Activated CD8-positive, alpha-beta memory T cell treated with anti-CD3 and anti-CD28 coated beads, Interleukin-2, amount 50 U/mL, for 24 hours (primary cell): ENCODE results near the gene MYH7.

ENCODE experiments used
- DNase-seq: peaks from one replicate; pipeline ENCODE4 v3.0.0-alpha.2; 2020; ENCODE audit errors: extremely low read depth

The MYH7 gene

DNA sequence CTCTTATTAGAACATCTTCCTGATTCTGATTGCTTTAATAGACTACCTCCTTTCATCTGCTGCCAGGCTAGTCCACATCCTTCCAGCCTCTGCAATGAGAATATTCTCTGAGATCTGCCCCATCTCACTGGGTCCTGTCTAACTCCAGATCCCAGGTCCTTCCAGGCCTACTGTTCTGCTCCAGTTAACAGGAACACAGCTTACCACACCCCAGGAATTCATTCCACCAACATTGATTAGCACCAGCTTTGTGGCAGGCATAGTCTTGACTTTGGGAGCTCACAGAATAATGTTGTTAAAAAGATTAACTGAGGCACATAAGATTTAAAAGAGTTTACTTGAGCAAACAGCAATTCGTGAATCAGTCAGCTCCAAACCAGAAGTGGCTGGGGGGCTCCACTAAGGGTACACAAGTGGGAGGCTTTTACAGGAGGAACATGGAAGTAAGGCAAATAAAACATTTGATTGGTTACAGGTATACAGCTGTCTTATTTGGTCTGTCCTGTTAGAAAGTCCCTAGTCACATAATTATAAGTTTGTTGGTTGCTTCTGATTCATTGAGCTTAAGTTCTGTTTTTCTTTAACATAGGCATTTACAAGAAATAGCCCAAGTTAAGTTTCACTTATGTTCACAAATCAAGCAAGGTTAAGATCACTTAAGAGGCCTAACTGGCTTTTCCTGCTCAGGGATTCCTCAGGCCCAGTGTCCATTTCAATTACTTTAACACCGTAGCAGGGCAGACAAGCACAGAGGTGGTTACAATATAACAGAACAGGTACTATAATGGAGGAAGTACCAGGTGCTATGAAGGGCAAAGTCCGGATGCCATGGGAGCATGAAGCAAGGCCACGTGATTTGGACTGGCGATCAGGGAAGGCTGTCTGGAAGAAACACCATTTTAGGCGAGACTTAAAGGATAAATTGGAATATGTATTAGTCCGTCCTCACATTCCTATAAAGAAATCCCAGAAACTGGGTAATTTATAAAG is 12.2 kb upstream of the MYH7 start:
- no peak for DNase-seq

DNA sequence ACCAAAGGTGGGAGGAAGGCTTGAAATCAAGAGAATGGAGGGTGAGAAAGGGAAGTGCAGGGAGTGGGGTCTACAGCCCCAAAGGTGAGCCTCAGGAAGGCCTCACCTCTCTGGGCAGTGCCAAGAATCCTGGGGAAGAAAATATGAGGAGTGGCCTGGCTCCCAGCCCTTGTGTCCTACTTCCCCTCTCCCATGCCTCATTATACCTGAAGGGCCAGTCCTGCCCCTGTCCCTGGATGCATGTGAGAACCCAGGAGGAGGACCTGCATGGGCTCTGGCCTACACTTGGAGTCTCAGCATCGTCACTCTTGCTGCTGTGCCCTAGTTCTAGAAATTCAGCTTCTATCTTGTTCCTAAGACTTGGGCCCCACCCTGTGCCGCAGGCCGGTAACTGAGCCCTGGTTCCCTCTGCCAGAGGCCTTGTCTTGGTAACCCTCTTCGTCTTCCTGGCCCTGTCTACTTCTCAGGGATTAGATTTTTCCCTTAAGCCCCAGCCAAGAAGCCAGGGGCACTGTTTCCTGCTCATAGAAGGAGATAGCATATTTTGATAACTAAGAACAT is 10.9 kb upstream of the MYH7 start:
- DNase-seq, result no peak

DNA sequence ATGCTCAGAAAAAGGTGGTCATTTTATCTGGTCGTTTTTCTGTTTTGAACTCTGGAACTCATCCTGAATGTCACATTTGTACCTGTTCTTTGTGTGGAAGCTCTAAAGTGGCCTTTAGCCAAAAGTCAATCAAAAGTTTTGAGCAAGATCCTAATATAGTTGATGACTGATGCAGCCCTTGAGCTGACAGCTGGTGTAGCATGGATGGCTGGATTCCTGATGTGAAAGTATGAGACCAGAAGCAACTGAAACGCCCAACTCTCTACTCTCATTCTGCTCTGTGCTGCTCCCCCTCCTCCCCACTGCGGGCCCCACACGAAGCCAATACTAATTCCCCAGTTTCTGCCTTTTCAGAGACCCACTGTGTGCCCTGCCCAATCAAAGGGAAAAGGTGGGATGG is 10.3 kb upstream of the MYH7 start:
- no peak for DNase-seq

DNA sequence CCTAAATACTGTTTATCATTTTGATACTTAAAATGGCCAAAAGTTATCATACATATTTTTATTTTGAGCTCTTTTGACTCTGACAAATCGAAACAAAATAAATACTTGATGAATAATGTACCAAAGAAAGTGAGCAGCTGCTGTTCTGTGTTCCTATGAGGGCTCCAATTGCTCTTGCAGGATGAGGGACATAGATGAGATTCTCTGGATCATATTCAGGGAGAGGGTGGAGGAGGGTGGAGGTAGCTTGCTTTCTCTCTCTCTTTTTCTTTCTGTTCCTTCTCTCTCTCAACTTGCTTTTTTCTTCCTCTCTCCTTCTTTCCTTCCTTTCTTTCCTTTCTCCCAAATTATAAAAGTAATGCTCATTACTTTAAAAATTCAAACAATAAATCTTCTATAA is 8.9 kb upstream of the MYH7 start:
- no peak for DNase-seq

DNA sequence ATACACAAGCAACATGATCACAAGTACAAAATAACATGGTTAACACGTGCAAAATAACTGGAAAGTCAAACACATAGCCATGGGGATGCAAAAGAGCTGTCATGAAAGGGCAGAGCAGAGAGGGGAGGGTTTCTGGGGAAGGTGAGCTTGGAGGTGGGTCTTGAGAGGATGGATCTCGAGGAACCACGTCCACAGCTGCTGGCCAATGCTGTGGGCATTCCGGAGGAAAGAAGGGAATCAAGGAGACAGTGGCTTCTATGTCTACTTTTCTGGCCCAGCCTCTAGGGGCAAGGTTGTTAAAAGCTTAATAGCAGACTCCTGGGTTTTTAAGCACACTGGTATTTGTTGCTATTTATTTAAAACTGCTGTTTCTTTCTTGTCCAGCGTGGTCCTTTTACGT is 8.4 kb upstream of the MYH7 start:
- DNase-seq, result no peak

DNA sequence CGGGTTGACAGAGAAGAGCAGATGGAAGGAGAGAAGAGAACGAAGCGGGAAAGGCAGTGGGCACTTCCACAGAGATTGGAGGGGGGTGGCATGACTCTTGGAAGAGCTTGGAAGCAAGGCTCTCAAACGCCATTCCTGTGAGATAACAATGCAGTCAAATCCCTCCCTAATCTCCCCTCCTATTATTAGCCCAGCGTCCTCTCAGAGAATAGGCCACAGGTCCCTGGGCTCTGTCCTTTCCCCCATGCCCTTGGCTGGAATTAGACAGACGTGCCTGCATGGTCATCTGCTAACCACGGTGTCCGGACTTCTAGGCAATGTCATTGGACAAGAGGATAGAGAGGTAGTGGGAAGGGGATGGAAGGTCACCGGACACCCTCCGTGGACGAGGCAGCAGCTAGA is 8.0 kb upstream of the MYH7 start:
- DNase-seq, result no peak

DNA sequence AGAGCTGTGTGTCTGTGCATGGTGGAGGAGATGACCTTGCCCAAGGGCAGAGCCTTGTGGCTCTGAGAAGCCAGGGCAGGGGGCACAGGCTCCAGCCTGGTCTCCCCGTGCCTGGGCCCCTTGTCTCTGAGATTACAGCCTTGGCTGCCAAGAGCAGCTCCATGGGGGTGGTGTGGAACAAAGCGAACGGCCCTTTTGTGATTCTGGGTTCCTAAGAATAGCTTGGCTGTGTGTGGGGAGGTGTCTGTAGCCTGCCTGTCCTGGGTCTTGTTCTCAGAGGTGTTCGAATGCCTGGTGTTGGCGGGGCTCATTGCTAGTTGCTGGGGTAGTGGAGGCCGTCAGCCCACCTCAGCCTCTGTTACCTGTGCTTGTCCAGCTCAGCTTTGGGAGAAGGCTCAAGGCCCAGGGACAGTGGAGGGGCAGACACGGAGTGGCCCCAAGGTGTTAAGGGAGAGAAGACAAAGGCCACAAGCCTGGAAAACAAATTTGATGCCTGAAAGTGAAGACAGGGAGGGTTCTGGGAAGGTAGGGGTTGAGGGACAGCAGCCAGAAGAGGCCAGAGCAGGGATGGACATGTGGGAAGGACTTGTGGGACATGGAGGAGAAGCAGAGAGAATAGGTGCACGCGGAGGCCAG is 7.4 kb upstream of the MYH7 start:
- no peak for DNase-seq

DNA sequence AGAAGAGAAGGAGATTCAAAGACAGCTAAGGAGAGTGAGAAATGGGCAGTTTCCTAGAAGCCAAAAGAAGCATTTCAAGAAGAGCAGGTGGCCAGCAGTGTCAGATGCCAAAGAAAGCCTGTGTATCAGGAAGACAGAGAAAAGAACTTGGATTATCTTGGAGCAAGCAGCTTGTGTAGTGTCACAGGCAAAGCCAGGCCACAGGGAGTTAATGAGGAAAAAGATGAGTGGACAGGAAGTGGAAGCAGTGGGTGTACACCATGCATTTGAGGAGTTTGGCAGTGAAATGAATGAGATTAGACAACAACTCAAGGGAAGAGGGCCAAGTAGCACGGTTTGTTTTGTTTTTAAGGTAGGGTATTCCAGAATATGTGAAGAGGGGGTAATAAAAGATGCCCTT is 5.6 kb upstream of the MYH7 start:
- DNase-seq, result no peak

DNA sequence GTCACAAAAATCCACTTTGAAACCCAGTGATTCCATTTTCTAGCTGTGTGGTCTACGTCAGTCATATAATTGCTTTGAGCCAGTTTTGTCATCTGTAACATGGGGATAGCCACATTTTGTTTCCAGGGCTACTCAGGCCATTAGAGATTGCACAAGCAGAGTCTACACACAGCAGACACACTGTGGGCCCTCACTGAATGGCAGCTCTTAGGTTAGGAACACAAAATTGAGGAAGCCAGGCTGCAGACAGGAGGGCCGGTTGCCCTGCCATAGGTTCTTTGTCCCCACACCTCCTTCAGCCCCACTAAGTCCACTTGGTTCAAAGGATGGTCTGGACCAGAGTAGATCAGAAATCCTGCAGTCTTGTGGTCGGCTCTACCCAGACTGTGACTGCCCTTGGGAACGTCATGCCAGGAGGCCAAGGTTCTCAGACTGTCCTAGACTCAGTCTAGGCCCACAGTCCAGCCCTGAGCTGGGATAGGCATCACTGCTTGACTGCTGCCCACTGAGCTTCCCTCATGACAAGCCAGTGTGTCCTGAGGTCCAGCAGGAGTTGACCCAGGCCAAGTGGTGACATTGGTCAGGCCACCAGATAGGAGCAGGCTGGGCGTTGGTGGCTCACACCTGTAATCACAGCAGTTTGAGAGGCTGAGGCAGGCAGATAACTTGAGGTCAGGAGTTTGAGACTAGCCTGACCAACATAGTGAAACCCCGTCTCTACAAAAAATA is 3.8 kb upstream of the MYH7 start:
- no peak for DNase-seq

DNA sequence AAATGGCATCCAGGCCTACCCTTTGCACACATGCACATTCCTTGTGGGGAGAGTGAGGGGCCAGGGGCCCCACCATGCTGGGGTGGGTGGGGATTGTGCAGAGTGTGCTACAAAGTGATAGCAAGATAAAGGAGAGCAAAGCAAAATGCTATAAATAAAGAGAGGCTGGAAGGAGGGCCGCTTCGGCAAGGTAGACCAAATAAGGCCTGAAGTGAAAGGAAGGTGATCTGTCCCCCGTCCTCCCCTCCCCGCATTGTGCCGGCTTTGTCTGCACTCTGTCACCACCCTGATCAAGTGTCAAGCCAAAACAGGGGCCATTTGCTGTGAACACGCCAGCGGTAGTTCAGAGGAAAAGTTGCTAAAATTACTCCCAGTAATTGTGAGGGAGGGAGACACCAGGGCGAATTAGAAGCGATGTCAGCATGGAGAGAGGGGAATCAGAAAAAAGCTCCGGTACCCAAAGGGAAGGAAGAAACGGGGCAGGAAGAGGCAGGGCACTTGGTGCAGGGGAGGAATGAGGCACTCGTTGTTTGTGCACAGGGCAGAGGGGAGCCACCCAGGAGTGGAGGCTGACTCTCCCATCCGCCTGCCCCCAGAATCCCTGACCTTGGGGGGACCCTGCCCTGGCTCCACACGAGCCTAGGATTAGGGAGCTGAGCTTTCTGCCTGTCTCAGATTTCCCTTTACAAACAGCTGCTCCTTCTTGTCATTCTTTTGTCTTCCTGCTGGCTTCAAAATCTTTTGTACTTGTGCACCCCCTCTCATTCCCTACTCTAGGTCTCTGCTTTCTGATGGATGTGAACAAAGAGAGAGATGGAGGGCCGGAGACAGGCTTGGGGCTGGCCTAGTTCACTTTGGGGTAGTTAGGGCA is 2.9 kb upstream of the MYH7 start:
- DNase-seq, result no peak

DNA sequence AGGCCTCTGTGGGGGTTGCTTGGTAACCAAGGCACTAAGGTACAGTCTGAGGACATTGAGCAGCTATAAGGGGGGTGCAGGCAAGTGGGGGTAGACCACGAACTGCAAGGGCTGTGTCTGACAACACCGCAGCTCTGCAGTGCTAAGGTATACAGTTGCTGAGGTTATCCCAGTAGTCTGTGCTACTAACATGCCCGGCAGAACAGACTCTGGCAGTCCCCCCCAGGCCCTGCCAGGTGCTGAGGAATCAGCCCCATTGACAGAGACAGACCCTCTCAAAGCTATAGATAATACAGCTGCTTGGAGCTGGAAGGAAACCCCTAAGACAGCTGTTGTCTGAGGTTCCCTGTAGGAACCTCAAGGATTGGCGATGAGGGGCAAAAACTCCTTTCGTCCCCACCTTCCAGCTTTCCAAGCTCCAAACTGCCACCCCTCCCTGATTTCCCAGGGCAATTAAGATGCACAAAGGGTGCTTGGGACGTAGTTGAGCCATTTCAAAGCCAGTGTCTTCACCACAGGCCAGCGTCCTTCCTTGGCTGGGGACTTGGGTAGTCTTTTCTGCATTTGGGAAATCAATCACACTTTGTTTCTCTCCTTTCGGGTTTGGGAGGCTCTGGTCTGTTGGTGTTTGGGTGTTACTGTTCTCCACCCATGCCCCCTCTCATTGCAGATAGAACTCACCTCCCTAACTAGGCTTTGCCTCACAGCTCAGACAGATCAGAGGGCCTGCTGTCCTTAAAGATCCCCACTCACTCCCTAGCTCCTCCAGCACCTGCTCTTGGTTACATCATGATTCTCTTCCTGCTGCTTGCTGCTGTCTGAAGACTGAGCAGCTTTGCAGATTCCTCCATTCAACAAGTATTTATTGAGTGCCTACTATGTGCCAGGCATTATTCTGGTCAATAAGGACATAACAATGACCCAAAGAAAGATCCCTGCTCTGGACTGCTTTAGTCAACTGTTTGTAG is 2.0 kb upstream of the MYH7 start:
- DNase-seq, result no peak

DNA sequence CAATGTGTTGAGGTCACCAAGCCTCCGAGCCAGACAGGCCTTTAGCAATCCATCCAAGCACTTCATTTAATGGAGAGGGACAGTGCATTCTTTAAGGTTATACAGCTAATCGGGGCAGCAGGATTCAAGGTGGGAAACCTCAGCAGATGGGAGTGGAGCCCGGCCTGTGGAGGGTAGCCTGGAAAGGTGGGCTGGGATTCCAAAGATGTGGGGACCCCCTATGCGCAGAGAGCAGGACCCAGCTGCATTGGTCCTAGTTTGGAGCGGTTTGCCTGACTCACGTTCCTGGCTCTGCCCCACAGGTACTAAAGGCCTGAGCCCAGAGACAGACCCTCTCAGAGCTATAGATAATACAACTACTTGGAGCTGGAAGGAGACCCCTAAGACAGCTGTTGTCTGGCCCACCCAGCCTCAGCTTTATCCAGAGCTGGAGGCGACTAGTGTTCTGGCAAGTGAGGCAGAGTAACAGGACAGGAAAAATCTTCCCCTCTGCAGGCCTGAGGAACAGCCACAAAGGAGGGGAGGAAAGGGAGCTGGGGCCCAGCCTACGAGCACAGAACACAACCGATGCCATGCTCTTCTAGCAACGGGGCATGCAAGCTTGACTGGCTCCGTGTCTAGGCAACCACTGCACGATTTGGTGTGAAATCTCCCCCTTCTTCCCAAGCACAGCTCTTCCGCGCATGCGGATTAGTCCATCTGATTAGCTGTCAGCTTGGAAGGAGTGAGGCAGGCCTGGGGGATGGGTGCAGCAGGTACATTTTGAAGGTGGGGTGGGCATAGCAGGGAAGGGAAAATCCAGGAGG is 1.1 kb upstream of the MYH7 start:
- no peak for DNase-seq

DNA sequence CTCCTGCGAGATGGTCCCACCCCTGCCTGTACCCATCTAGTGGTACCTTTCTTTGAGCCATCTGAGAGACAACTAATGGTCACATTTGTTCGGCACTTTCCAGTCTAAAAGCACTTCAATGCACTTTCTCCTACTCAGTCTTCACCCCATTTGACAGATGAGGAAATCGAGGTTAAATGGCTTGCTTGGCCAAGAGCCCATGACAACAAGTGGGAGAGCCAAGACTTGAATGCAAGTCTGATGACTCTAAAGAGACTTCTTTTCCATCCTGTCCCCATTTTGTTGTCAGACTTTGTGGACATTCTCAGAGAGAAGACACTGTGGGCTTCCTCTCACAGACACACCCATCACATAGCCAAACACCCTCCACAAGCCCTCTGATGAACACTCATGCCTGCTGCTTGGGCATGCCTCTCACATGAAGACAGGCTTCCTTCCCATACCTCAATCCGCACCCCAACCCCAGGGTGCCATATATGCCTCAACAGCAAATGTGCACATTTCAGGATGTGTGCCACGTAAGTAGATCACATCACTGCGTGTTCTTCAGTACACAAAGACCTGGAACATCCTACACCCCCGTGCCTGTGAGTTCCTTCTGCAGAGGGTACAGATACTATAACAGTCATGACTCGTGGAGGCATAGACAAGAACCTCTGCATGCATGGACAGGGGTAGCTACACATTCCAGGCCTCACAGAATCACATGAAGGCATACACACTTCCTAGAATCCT is 805 bp downstream of the MYH7 start:
- DNase-seq, result no peak

DNA sequence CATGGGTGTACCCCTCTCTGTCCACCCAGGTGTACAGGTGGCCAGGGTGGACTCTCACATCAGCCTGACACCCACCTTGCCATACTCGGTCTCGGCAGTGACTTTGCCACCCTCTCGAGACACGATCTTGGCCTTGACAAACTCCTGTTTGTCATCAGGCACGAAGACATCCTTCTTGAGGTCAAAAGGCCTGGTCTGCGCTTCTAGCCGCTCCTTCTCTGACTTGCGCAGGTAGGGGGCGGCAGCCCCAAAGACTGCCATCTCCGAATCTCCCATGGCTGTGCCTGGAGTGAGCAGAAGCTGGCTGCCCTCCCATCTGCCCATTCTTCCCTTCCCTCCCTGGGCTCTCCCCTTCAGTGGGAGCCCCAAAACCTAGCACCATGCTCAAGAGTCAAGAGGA is 2.0 kb downstream of the MYH7 start:
- DNase-seq, result no peak

DNA sequence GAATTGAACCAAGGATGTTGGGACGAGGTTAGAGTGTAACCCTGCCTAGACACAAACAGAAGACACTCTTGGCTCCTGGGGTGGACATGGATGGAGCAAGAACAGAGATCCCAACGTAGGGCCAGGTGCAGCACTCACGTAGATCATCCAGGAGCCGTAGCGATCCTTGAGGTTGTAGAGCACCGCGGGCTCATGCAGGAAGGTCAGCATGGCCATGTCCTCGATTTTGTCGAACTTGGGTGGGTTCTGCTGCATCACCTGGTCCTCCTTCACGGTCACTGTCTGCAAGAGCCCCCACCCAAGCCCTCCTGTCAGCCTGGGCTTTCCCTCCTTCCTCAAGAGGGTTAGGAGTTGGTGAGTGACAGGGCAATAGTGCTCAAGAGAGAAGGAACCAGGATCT is 2.5 kb downstream of the MYH7 start:
- DNase-seq, result no peak

DNA sequence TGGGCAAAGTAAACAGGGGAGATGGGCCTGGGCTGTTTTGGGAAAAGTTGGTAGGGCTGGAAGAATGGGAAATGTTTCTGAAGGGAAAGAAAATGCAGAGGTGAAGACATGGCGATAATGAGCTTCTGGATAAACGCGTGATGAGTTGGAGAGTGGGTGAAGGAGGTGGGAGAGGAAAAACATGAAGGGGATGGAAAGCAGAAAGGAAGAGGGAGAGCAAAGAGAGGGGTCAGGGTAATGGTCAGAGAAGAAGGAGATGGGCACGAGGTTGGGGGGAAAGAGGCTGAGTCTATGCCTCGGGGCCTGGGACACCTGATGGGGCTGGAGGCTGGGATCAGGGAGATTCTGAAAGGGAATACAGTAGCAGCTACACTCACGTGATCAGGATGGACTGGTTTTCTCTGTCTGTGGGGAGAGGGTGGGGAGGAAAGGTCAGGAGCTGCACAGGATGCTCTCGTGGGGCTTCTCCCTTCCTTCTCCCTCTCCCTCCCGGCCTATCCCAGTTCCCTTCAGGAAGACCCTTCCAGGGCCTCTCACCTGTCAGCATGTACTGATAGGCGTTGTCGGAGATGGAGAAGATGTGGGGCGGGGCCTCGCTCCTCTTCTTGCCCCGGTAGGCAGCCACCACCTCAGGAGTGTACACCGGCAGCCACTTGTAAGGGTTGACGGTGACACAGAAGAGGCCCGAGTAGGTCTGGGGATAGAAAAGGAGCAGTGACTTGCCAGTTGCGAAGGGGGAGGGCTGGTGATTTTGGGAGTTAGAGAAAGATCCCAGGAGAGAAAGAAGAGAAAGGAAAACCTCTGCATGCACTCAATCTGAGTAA is 3.1 kb downstream of the MYH7 start:
- DNase-seq, result no peak

DNA sequence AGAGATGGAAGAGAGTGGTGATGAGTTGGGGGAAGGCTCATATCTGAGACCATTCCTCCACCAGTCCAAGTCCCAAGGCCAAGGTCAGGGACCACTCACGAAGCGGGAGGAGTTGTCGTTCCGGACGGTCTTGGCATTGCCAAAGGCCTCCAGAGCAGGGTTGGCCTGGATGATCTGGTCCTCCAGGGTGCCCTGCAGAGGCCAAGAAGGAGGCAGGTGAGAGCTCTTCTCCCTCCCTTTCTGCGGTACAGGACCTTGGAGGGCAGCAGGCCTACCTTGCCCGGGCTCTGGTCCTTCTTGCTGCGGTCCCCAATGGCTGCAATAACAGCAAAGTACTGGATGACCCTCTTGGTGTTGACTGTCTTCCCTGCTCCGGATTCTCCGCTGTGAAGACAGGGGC is 4.0 kb downstream of the MYH7 start:
- no peak for DNase-seq

DNA sequence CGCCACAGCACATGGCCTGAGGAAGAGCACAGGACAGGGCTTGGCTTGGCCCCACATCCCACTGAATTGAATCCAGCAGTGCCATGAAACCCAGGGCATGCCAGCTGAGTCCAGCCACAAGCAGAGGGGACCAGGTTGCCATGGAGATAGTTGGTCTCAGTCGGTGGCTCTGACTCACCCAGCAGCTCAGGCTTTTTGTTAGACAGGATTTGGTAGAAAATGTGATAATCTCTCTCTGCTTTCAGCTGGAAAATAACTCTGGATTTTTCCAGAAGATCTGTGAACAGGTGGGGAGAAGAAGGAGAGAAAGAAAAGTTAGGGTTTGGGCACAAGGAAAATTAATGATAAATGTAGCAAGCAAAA is 4.8 kb downstream of the MYH7 start:
- no peak for DNase-seq
